Measurements from ENCODE around the gene SLC17A2.
"Not testable (repeated sequence)": the region's sequence is repeated elsewhere in the genome, so short reads cannot be mapped to it uniquely, and the experiment has no call there.

SLC17A2 gene

GRCh38 chr6:25929785-25930184 lies 706 bp downstream of the SLC17A2 start:
- H3K79me2 ChIP-seq (ENCODE audit: control insufficient read depth, insufficient read depth, low read length); H3K4me1 ChIP-seq (ENCODE audit: control insufficient read depth, low read depth, low read length); H3K79me1 ChIP-seq (ENCODE audit: low read length); H3K27ac ChIP-seq (ENCODE audit: low read depth, low read length); H4K5ac ChIP-seq (ENCODE audit: low read length); H2BK5ac ChIP-seq (ENCODE audit: low read length); H3K4me3 ChIP-seq (ENCODE audit: low read length); H2BK120ac ChIP-seq (ENCODE audit: low read depth, low read length); H3K9ac ChIP-seq (ENCODE audit: low read length); DNase-seq; H2BK15ac ChIP-seq (replicated peaks; ENCODE audit: low read depth); H2AK5ac ChIP-seq (ENCODE audit: low read length); H3K18ac ChIP-seq (ENCODE audit: low read length); H3K4me2 ChIP-seq (ENCODE audit: low read length); H3K4ac ChIP-seq (ENCODE audit: low read depth, low read length); H3K23ac ChIP-seq (ENCODE audit: low read length); H3K36me3 ChIP-seq (ENCODE audit: control insufficient read depth, insufficient read depth, low read length); H3K27me3 ChIP-seq (ENCODE audit: insufficient read depth, low read length, poor library complexity); H4K8ac ChIP-seq (ENCODE audit: low read depth, low read length); H3K56ac ChIP-seq (ENCODE audit: low read length): not testable (repeated sequence)
- no CpG with 5 or more reads among the region's 12 CpGs for WGBS (ENCODE audit: extremely low coverage, insufficient coverage, low lambda C conversion rate)

GRCh38 chr6:25928562-25929324 lies 1.7 kb downstream of the SLC17A2 start:
- H4K8ac ChIP-seq (ENCODE audit: low read depth, low read length) = no peak overlapping the region
- H3K4me2 ChIP-seq (ENCODE audit: low read length) = no peak overlapping the region
- H3K27ac ChIP-seq (ENCODE audit: low read depth, low read length) = no peak overlapping the region
- 100% methylated on average over 1 of the region's 4 CpGs for WGBS (ENCODE audit: extremely low coverage, insufficient coverage, low lambda C conversion rate)
- no peaks in the 10 kb centered on the region for H3K79me2 ChIP-seq (ENCODE audit: control insufficient read depth, insufficient read depth, low read length)
- H3K23ac ChIP-seq (ENCODE audit: low read length) = no peak overlapping the region
- H2BK15ac ChIP-seq (replicated peaks; ENCODE audit: low read depth) = no peak overlapping the region
- DNase-seq = no peak
- H3K18ac ChIP-seq (ENCODE audit: low read length) = no peak overlapping the region
- no peak overlapping the region for H2BK5ac ChIP-seq (ENCODE audit: low read length)
- H3K4ac ChIP-seq (ENCODE audit: low read depth, low read length) = no peak overlapping the region
- no peak overlapping the region for H3K9ac ChIP-seq (ENCODE audit: low read length)
- no peak overlapping the region for H2AK5ac ChIP-seq (ENCODE audit: low read length)
- no peak overlapping the region for H3K4me3 ChIP-seq (ENCODE audit: low read length)
- no peaks in the 10 kb centered on the region for H3K36me3 ChIP-seq (ENCODE audit: control insufficient read depth, insufficient read depth, low read length)
- no peaks in the 10 kb centered on the region for H3K79me1 ChIP-seq (ENCODE audit: low read length)
- H2BK120ac ChIP-seq (ENCODE audit: low read depth, low read length) = no peak overlapping the region
- H3K4me1 ChIP-seq (ENCODE audit: control insufficient read depth, low read depth, low read length) = no peaks in the 10 kb centered on the region
- H4K5ac ChIP-seq (ENCODE audit: low read length) = no peak overlapping the region
- no peak overlapping the region for H3K56ac ChIP-seq (ENCODE audit: low read length)
- H3K27me3 ChIP-seq (ENCODE audit: insufficient read depth, low read length, poor library complexity) = no peaks in the 10 kb centered on the region

GRCh38 chr6:25927756-25928216 lies 2.7 kb downstream of the SLC17A2 start:
- H3K4me2 ChIP-seq (ENCODE audit: low read length) = no peak overlapping the region
- no peaks in the 10 kb centered on the region for H3K79me2 ChIP-seq (ENCODE audit: control insufficient read depth, insufficient read depth, low read length)
- H3K4me3 ChIP-seq (ENCODE audit: low read length) = no peak overlapping the region
- H3K9ac ChIP-seq (ENCODE audit: low read length) = no peak overlapping the region
- no peak for DNase-seq
- no CpG with 5 or more reads among the region's 2 CpGs for WGBS (ENCODE audit: extremely low coverage, insufficient coverage, low lambda C conversion rate)
- H2BK15ac ChIP-seq (replicated peaks; ENCODE audit: low read depth) = no peak overlapping the region
- H3K18ac ChIP-seq (ENCODE audit: low read length) = no peak overlapping the region
- no peaks in the 10 kb centered on the region for H3K36me3 ChIP-seq (ENCODE audit: control insufficient read depth, insufficient read depth, low read length)
- no peak overlapping the region for H4K8ac ChIP-seq (ENCODE audit: low read depth, low read length)
- no peak overlapping the region for H3K27ac ChIP-seq (ENCODE audit: low read depth, low read length)
- no peak overlapping the region for H2BK5ac ChIP-seq (ENCODE audit: low read length)
- no peak overlapping the region for H3K23ac ChIP-seq (ENCODE audit: low read length)
- H3K27me3 ChIP-seq (ENCODE audit: insufficient read depth, low read length, poor library complexity) = no peaks in the 10 kb centered on the region
- no peak overlapping the region for H2BK120ac ChIP-seq (ENCODE audit: low read depth, low read length)
- no peak overlapping the region for H3K56ac ChIP-seq (ENCODE audit: low read length)
- no peaks in the 10 kb centered on the region for H3K4me1 ChIP-seq (ENCODE audit: control insufficient read depth, low read depth, low read length)
- no peaks in the 10 kb centered on the region for H3K79me1 ChIP-seq (ENCODE audit: low read length)
- no peak overlapping the region for H3K4ac ChIP-seq (ENCODE audit: low read depth, low read length)
- H2AK5ac ChIP-seq (ENCODE audit: low read length) = no peak overlapping the region
- no peak overlapping the region for H4K5ac ChIP-seq (ENCODE audit: low read length)

GRCh38 chr6:25927178-25927577 lies 3.3 kb downstream of the SLC17A2 start:
- H3K79me1 ChIP-seq (ENCODE audit: low read length) = no peaks in the 10 kb centered on the region
- H3K36me3 ChIP-seq (ENCODE audit: control insufficient read depth, insufficient read depth, low read length) = no peaks in the 10 kb centered on the region
- H3K9ac ChIP-seq (ENCODE audit: low read length) = no peak overlapping the region
- H3K23ac ChIP-seq (ENCODE audit: low read length) = no peak overlapping the region
- WGBS (ENCODE audit: extremely low coverage, insufficient coverage, low lambda C conversion rate) = no CpG with 5 or more reads among the region's 2 CpGs
- no peak overlapping the region for H2BK5ac ChIP-seq (ENCODE audit: low read length)
- H3K4me2 ChIP-seq (ENCODE audit: low read length) = no peak overlapping the region
- H3K18ac ChIP-seq (ENCODE audit: low read length) = no peak overlapping the region
- no peak overlapping the region for H3K4me3 ChIP-seq (ENCODE audit: low read length)
- no peaks in the 10 kb centered on the region for H3K79me2 ChIP-seq (ENCODE audit: control insufficient read depth, insufficient read depth, low read length)
- H2BK120ac ChIP-seq (ENCODE audit: low read depth, low read length) = no peak overlapping the region
- H2BK15ac ChIP-seq (replicated peaks; ENCODE audit: low read depth) = no peak overlapping the region
- no peak overlapping the region for H3K27ac ChIP-seq (ENCODE audit: low read depth, low read length)
- no peak overlapping the region for H3K4ac ChIP-seq (ENCODE audit: low read depth, low read length)
- no peak overlapping the region for H2AK5ac ChIP-seq (ENCODE audit: low read length)
- no peaks in the 10 kb centered on the region for H3K4me1 ChIP-seq (ENCODE audit: control insufficient read depth, low read depth, low read length)
- H4K5ac ChIP-seq (ENCODE audit: low read length) = no peak overlapping the region
- no peak overlapping the region for H3K56ac ChIP-seq (ENCODE audit: low read length)
- no peak overlapping the region for H4K8ac ChIP-seq (ENCODE audit: low read depth, low read length)
- DNase-seq = no peak
- no peaks in the 10 kb centered on the region for H3K27me3 ChIP-seq (ENCODE audit: insufficient read depth, low read length, poor library complexity)

GRCh38 chr6:25925876-25926275 lies 4.6 kb downstream of the SLC17A2 start:
- no peak overlapping the region for H3K4me3 ChIP-seq (ENCODE audit: low read length)
- H3K27ac ChIP-seq (ENCODE audit: low read depth, low read length) = no peak overlapping the region
- no peaks in the 10 kb centered on the region for H3K4me1 ChIP-seq (ENCODE audit: control insufficient read depth, low read depth, low read length)
- no peak overlapping the region for H3K4ac ChIP-seq (ENCODE audit: low read depth, low read length)
- no peak overlapping the region for H2BK15ac ChIP-seq (replicated peaks; ENCODE audit: low read depth)
- no peak overlapping the region for H2AK5ac ChIP-seq (ENCODE audit: low read length)
- H3K9ac ChIP-seq (ENCODE audit: low read length) = no peak overlapping the region
- H3K56ac ChIP-seq (ENCODE audit: low read length) = no peak overlapping the region
- no peaks in the 10 kb centered on the region for H3K79me1 ChIP-seq (ENCODE audit: low read length)
- no peak overlapping the region for H4K8ac ChIP-seq (ENCODE audit: low read depth, low read length)
- H3K27me3 ChIP-seq (ENCODE audit: insufficient read depth, low read length, poor library complexity) = no peaks in the 10 kb centered on the region
- no peaks in the 10 kb centered on the region for H3K79me2 ChIP-seq (ENCODE audit: control insufficient read depth, insufficient read depth, low read length)
- no peak overlapping the region for H4K5ac ChIP-seq (ENCODE audit: low read length)
- H3K23ac ChIP-seq (ENCODE audit: low read length) = no peak overlapping the region
- H3K4me2 ChIP-seq (ENCODE audit: low read length) = no peak overlapping the region
- no peak overlapping the region for H3K18ac ChIP-seq (ENCODE audit: low read length)
- WGBS (ENCODE audit: extremely low coverage, insufficient coverage, low lambda C conversion rate) = no CpG with 5 or more reads among the region's 1 CpG
- no peak overlapping the region for H2BK120ac ChIP-seq (ENCODE audit: low read depth, low read length)
- no peaks in the 10 kb centered on the region for H3K36me3 ChIP-seq (ENCODE audit: control insufficient read depth, insufficient read depth, low read length)
- no peak for DNase-seq
- no peak overlapping the region for H2BK5ac ChIP-seq (ENCODE audit: low read length)

GRCh38 chr6:25922301-25922700 lies 8.2 kb downstream of the SLC17A2 start:
- Histone ChIP-seq H3K79me2 (ENCODE audit: control insufficient read depth, insufficient read depth, low read length) (no peaks in the 10 kb centered on the region), H3K36me3 (ENCODE audit: control insufficient read depth, insufficient read depth, low read length) (no peaks in the 10 kb centered on the region), H2AK5ac (ENCODE audit: low read length) (no peak overlapping the region), H3K4me1 (ENCODE audit: control insufficient read depth, low read depth, low read length) (no peaks in the 10 kb centered on the region), H3K27ac (ENCODE audit: low read depth, low read length) (no peak overlapping the region), H3K9ac (ENCODE audit: low read length) (no peak overlapping the region), H3K79me1 (ENCODE audit: low read length) (no peaks in the 10 kb centered on the region), H2BK5ac (ENCODE audit: low read length) (no peak overlapping the region), H2BK15ac (replicated peaks; ENCODE audit: low read depth) (no peak overlapping the region), H3K4me3 (ENCODE audit: low read length) (no peak overlapping the region), H3K4ac (ENCODE audit: low read depth, low read length) (no peak overlapping the region), H3K23ac (ENCODE audit: low read length) (no peak overlapping the region), H3K4me2 (ENCODE audit: low read length) (no peak overlapping the region), H4K5ac (ENCODE audit: low read length) (no peak overlapping the region), H2BK120ac (ENCODE audit: low read depth, low read length) (no peak overlapping the region), H4K8ac (ENCODE audit: low read depth, low read length) (no peak overlapping the region), H3K18ac (ENCODE audit: low read length) (no peak overlapping the region), H3K56ac (ENCODE audit: low read length) (no peak overlapping the region), H3K27me3 (ENCODE audit: insufficient read depth, low read length, poor library complexity) (no peaks in the 10 kb centered on the region)
- no peak for DNase-seq
- no CpG with 5 or more reads among the region's 2 CpGs for WGBS (ENCODE audit: extremely low coverage, insufficient coverage, low lambda C conversion rate)

Data from mesendoderm (in vitro differentiated cells).